Breast epithelium (tissue), 4 donors: ENCODE measurements around the gene CDH1. TPM values are rescaled to one million over a fixed set of nuclear protein-coding genes. Genes with fewer than 3 reads are reported as not detected.
"Not testable (repeated sequence)": the region's sequence is repeated elsewhere in the genome, so short reads cannot be mapped to it uniquely, and the experiment has no call there.

ENCODE experiments used
- DNase-seq, 2 donors: peaks; one replicate each; pipeline ENCODE4 v3.0.0-alpha.2; 2019; ENCODE audit warnings: low spot score in 2 of 2
- H3K27ac ChIP-seq, 2 donors: fragments of 200-600 bp; sonication (generic) in 1 of 2; one replicate each; pipeline ENCODE4 v1.5.1; 2016 to 2019; ENCODE audit warnings: mild to moderate bottlenecking in 1 of 2
- H3K27me3 ChIP-seq, 2 donors: fragments of 200-600 bp; sonication (generic) in 1 of 2; one replicate each; pipeline versions ENCODE4 v1.5.1 to v1.6.0; 2017 to 2019; ENCODE audit warnings: control low read depth in 1 of 2, mild to moderate bottlenecking in 1 of 2
- H3K36me3 ChIP-seq: fragments of 200-600 bp; one replicate; pipeline ENCODE4 v1.5.1; 2019
- H3K4me1 ChIP-seq, 2 donors: fragments of 200-600 bp; sonication (generic); one replicate each; pipeline ENCODE4 v1.5.1; 2016 to 2019; ENCODE audit warnings: control low read depth in 1 of 2
- H3K4me3 ChIP-seq, 3 donors: fragments of 200-600 bp; sonication (generic); 1 replicate in 2 of 3; 2 replicates in 1 of 3; pipeline ENCODE4 v1.5.1; 2016 to 2019; ENCODE audit warnings: mild to moderate bottlenecking in 3 of 3, moderate library complexity in 2 of 3
- H3K9me3 ChIP-seq, 2 donors: fragments of 200-600 bp; sonication (generic) in 1 of 2; one replicate each; pipeline ENCODE4 v1.5.1; 2016 to 2019; ENCODE audit warnings: control low read depth in 1 of 2
- POLR2A ChIP-seq: fragments of 450-650 bp; IDR thresholded peaks from one replicate; pipeline ENCODE4 v1.6.1; 2016; ENCODE audit warnings: antibody characterized with exemption, mild to moderate bottlenecking, moderate library complexity
- POLR2AphosphoS5 ChIP-seq, 3 donors: sonication (generic); formaldehyde crosslinking; IDR thresholded peaks; one replicate each; pipeline ENCODE4 v1.6.1; 2017; ENCODE audit warnings: antibody characterized with exemption in 3 of 3
- intact Hi-C: fragments of 100-400 bp; cut with DNase I; formaldehyde crosslinking; loops from one replicate; pipeline ENCODE4 v1.15.1; 2023; ENCODE audit warnings: low total_unique reads
- total RNA-seq, 3 donors: library from RNA; depleted of rRNA; stranded (reverse); fragments of >200 nt; gene quantifications; one replicate each; pipeline ENCODE4 v1.1.0, GENCODE V29; 2016
- TF ChIP-seq, protein P1 (sequence below), 3 donors: fragments of 450-650 bp; IDR thresholded peaks; one replicate each; pipeline ENCODE4 v1.5.1; 2016 to 2017; ENCODE audit warnings: antibody characterized with exemption in 3 of 3, mild to moderate bottlenecking in 3 of 3, moderate library complexity in 3 of 3

Gene CDH1
- total RNA-seq, 3 donors from 2014 or later, result 0.16 to 127 (median 86.5) TPM

DNA sequence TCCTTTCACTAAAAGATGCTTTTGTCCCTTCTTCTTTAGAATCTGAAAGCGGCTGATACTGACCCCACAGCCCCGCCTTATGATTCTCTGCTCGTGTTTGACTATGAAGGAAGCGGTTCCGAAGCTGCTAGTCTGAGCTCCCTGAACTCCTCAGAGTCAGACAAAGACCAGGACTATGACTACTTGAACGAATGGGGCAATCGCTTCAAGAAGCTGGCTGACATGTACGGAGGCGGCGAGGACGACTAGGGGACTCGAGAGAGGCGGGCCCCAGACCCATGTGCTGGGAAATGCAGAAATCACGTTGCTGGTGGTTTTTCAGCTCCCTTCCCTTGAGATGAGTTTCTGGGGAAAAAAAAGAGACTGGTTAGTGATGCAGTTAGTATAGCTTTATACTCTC is 96.2 kb downstream of the CDH1 start:
- intact Hi-C loops, result no loop called here
- H3K4me3 ChIP-seq, result no peak overlapping the region
- no peaks in the 10 kb centered on the region for H3K4me1 ChIP-seq
- peak; percentile 5 to 20 for DNase-seq
- no peaks in the 10 kb centered on the region for H3K36me3 ChIP-seq
- no peak overlapping the region for H3K27ac ChIP-seq
- no peaks in the 10 kb centered on the region for H3K9me3 ChIP-seq
- TF ChIP-seq, protein P1, sequence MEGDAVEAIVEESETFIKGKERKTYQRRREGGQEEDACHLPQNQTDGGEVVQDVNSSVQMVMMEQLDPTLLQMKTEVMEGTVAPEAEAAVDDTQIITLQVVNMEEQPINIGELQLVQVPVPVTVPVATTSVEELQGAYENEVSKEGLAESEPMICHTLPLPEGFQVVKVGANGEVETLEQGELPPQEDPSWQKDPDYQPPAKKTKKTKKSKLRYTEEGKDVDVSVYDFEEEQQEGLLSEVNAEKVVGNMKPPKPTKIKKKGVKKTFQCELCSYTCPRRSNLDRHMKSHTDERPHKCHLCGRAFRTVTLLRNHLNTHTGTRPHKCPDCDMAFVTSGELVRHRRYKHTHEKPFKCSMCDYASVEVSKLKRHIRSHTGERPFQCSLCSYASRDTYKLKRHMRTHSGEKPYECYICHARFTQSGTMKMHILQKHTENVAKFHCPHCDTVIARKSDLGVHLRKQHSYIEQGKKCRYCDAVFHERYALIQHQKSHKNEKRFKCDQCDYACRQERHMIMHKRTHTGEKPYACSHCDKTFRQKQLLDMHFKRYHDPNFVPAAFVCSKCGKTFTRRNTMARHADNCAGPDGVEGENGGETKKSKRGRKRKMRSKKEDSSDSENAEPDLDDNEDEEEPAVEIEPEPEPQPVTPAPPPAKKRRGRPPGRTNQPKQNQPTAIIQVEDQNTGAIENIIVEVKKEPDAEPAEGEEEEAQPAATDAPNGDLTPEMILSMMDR (IDR thresholded peaks at IDR 0.05), result no peak
- TF ChIP-seq POLR2AphosphoS5 (IDR thresholded peaks at IDR 0.05) (no peak), POLR2A (no peak)
- H3K27me3 ChIP-seq, result no peaks in the 10 kb centered on the region

DNA sequence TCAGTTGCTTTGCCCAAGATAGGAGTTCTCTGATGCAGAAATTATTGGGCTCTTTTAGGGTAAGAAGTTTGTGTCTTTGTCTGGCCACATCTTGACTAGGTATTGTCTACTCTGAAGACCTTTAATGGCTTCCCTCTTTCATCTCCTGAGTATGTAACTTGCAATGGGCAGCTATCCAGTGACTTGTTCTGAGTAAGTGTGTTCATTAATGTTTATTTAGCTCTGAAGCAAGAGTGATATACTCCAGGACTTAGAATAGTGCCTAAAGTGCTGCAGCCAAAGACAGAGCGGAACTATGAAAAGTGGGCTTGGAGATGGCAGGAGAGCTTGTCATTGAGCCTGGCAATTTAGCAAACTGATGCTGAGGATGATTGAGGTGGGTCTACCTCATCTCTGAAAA is 97.5 kb downstream of the CDH1 start:
- Histone ChIP-seq H3K36me3 (no peaks in the 10 kb centered on the region), H3K9me3 (no peaks in the 10 kb centered on the region), H3K4me3 (no peak overlapping the region), H3K27me3 (no peaks in the 10 kb centered on the region), H3K27ac (no peak overlapping the region), H3K4me1 (no peaks in the 10 kb centered on the region)
- no peak for DNase-seq
- TF ChIP-seq POLR2A (no peak), POLR2AphosphoS5 (IDR thresholded peaks at IDR 0.05) (no peak)
- TF ChIP-seq, protein P1 (IDR thresholded peaks at IDR 0.05), result no peak
- intact Hi-C loops, result no loop called here

DNA sequence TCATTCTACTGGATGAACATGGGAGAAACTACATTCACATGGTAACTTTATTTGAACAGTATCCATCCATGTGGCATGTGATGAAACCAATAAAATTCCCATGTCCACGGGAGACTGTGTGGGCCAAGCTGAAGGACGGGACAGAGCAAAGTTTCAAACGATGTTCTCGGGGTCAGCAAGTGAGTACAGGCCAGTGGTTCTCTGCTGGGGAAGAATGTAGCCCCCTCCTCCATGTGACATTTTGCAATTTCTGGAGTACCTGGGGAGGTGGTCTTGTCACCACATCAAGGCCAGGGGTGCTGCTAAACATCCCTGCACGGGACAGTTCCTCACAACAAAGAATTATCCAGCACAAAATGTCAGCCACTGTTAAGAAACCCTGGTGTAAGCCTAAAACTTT is 98.9 kb downstream of the CDH1 start:
- no peak for TF ChIP-seq POLR2A
- TF ChIP-seq POLR2AphosphoS5 (IDR thresholded peaks at IDR 0.05), result no peak
- TF ChIP-seq, protein P1 (IDR thresholded peaks at IDR 0.05), result no peak
- intact Hi-C loops, result no loop called here
- H3K27me3 ChIP-seq, result no peaks in the 10 kb centered on the region
- H3K4me3 ChIP-seq, result no peak overlapping the region
- H3K4me1 ChIP-seq, result no peaks in the 10 kb centered on the region
- H3K9me3 ChIP-seq, result no peaks in the 10 kb centered on the region
- H3K27ac ChIP-seq, result no peak overlapping the region
- no peaks in the 10 kb centered on the region for H3K36me3 ChIP-seq
- no peak for DNase-seq

DNA sequence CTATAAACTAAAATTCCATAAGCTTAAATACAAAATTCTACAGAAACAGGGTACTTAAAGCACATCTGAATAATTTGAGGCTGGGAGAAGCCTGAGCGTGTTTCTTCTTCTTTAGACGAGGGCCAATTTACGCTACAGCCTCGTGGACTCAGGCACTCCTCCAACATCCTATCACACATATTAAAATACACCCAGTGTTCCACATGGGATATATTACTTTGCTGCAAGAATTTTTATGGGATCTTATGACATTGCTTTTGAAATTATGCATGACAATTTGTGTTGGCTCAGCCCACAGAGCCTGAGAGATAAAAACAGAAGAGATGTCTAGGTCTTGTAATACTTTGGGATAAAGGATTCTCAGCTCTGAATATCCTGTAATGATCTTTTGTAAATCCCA is 102.7 kb downstream of the CDH1 start:
- H3K27ac ChIP-seq, result no peak overlapping the region
- no peaks in the 10 kb centered on the region for H3K4me1 ChIP-seq
- intact Hi-C loops, result no loop called here
- H3K9me3 ChIP-seq, result no peaks in the 10 kb centered on the region
- H3K36me3 ChIP-seq, result no peaks in the 10 kb centered on the region
- no peaks in the 10 kb centered on the region for H3K27me3 ChIP-seq
- no peak overlapping the region for H3K4me3 ChIP-seq
- TF ChIP-seq POLR2AphosphoS5 (IDR thresholded peaks at IDR 0.05), result no peak
- no peak for DNase-seq

DNA sequence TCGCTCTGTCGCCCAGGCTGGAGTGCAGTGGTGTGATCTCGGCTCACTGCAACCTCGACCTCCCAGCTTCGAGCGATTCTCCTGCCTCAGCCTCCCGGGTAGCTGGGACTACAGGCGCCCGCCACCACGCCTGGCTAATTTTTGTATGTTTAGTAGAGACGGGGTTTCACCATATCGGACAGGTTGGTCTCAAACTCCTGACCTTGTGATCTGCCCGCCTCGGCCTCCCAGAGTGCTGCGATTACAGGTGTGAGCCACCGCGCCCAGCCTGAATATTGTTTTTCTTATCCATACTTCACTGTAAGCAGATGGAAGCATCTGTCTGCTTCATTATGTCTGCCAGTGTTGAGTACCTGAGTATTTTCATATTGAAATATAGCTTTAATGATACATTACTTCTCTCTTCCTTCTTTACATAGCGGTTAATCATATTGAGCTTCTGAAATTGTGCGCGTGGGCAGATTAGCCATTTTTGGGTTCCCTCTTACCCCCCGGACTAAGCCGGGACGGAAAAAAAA is 105.9 kb downstream of the CDH1 start:
- intact Hi-C loops, H3K4me1 ChIP-seq, H3K27me3 ChIP-seq, H3K9me3 ChIP-seq, H3K36me3 ChIP-seq, DNase-seq: not testable (repeated sequence)
- H3K4me3 ChIP-seq, result peak overlapping the region; percentile 92 to 96 (median 94)
- H3K27ac ChIP-seq, result peak overlapping the region; percentile 81 to 95

DNA sequence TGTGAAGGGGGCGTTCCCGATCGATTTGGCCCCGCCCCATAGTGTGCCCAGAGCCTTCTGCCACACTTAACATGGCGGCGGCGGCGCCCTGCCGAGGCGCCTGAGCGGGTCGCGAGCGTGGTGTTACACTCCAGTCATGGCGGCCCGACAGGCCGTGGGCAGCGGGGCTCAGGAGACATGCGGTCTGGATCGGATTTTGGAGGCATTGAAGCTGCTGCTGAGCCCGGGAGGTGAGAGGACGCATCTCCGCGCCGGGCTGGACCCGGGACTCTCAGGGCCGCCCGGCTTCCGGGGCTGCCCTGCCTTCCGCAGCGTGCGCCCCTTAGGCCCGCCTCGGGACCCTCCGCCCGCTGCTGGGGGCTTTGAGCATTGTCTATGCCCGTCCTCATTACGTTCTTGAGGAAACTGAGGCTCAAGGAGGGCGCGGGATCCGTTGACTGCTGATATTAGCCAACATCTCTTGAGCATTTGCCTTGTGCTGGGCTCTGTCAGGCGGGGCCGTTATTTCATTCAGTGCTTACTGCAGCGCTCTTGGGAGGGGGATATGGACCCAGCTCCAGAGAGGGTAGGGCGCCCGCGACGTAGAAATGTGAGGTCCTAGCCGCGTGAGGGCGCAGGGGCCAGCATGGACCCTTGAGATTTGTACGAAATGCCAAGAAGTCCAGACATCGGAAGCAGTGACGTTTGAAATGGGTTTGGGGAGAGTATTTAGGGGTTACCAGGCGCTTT is 106.6 kb downstream of the CDH1 start, which contains the start of gene TANGO6:
Gene TANGO6, plus strand, starts transcription at position 50 of the 729 bp plus-strand sequence. Its CDS starts 87 bp downstream, at position 137.
- Histone ChIP-seq H3K27me3 (no peaks in the 10 kb centered on the region), H3K4me1 (no peaks in the 10 kb centered on the region), H3K9me3 (no peaks in the 10 kb centered on the region), H3K27ac (peak within 1 kb of the TSS; percentile 81 to 95), H3K36me3 (no peaks in the 10 kb centered on the region), H3K4me3 (peak within 1 kb of the TSS; percentile 92 to 96 (median 94))
- peak; percentile 69 to 72 for DNase-seq
- intact Hi-C loops, result no loop called here
- TF ChIP-seq, protein P1 (IDR thresholded peaks at IDR 0.05), result peak in 1 of 3 donors; percentile 19
- TF ChIP-seq POLR2A, result peak; percentile 36
- TF ChIP-seq POLR2AphosphoS5 (IDR thresholded peaks at IDR 0.05), result peak; percentile 63 to 78 (median 74)
